Keratinocyte (primary cell): ENCODE measurements around the gene GPLD1.

ENCODE experiments used
- CTCF ChIP-seq, 3 experiments: IDR thresholded peaks in 1 of 3; conservative IDR thresholded peaks in 1 of 3; optimal IDR thresholded peaks in 1 of 3; 2 replicates in 2 of 3; 3 replicates in 1 of 3; pipeline versions ENCODE3 to v1.5.1; 2011; ENCODE audit warnings: low read length in 3 of 3, mild to moderate bottlenecking in 3 of 3, moderate library complexity in 2 of 3, control low read depth in 1 of 3, inconsistent platforms in 1 of 3; ENCODE audit not compliant: insufficient read depth in 2 of 3; ENCODE audit errors: extremely low read depth in 1 of 3
- EZH2 ChIP-seq: IDR thresholded peaks from one replicate; pipeline ENCODE4 v1.6.1; 2012; ENCODE audit warnings: inconsistent platforms, mild to moderate bottlenecking, low read length, moderate library complexity

- TF ChIP-seq CTCF (optimal IDR thresholded peaks at IDR 0.05 in 1 of 3, IDR thresholded peaks at IDR 0.05 in 1 of 3, conservative IDR thresholded peaks at IDR 0.05 in 1 of 3; ENCODE audit: extremely low read depth in 1 of 3, insufficient read depth in 2 of 3, low read length in 3 of 3) = no peak
- TF ChIP-seq EZH2 = no peak
These were observed 30.4 kb downstream of the GPLD1 start for GRCh38 chr6:24458941-24459340.
